DND-41 (cell line): ENCODE results near the gene C22orf15.

Experiments
- CTCF ChIP-seq: IDR thresholded peaks from 2 replicates; pipeline ENCODE4 v1.5.1; 2012; ENCODE audit warnings: borderline replicate concordance, low read length, moderate library complexity, mild to moderate bottlenecking; ENCODE audit not compliant: poor library complexity, severe bottlenecking; ENCODE audit errors: extremely low read depth
- EZH2 ChIP-seq: IDR thresholded peaks from 3 replicates; pipeline ENCODE4 v1.6.1; 2012; ENCODE audit warnings: borderline replicate concordance, low read depth, mild to moderate bottlenecking, moderate library complexity, low read length, inconsistent platforms; ENCODE audit not compliant: severe bottlenecking

- TF ChIP-seq CTCF = no peak
- TF ChIP-seq EZH2 = no peak
Observed at GRCh38 chr22:23774114-23774921, 11.5 kb downstream of the C22orf15 start.
